Endodermal cell (in vitro differentiated cells): Measurements from ENCODE around the gene CFAP97. TPM values are rescaled to one million over a fixed set of nuclear protein-coding genes. Genes with fewer than 3 reads are reported as not detected.
"Not testable (repeated sequence)": the region's sequence is repeated elsewhere in the genome, so short reads cannot be mapped to it uniquely, and the experiment has no call there.

ENCODE experiments used
- DNase-seq: peaks from one replicate; pipeline ENCODE4 v3.0.0-alpha.2; 2017
- H3K27ac ChIP-seq: 2 replicates; pipeline ENCODE4 v1.5.1; 2013; ENCODE audit warnings: mild to moderate bottlenecking, low read depth, low read length, moderate library complexity
- H3K27me3 ChIP-seq: 2 replicates; pipeline ENCODE4 v1.6.1; 2013; ENCODE audit warnings: mild to moderate bottlenecking, low read length, moderate library complexity; ENCODE audit not compliant: insufficient read depth, control insufficient read depth, poor library complexity, severe bottlenecking
- H3K36me3 ChIP-seq: 2 replicates; pipeline ENCODE4 v1.7.0; 2013; ENCODE audit warnings: mild to moderate bottlenecking, low read length, moderate library complexity; ENCODE audit not compliant: control insufficient read depth, insufficient read depth
- H3K4me1 ChIP-seq: one replicate; pipeline ENCODE4 v1.7.0; 2013; ENCODE audit warnings: low read length; ENCODE audit not compliant: control insufficient read depth, insufficient read depth
- H3K4me3 ChIP-seq: 2 replicates; pipeline ENCODE4 v1.5.1; 2013; ENCODE audit warnings: mild to moderate bottlenecking, low read length, moderate library complexity
- H3K9ac ChIP-seq: 2 replicates; pipeline ENCODE4 v1.6.1; 2013; ENCODE audit warnings: mild to moderate bottlenecking, low read length, moderate library complexity; ENCODE audit not compliant: poor library complexity, severe bottlenecking; ENCODE audit errors: extremely low read depth
- H3K9me3 ChIP-seq: 2 replicates; pipeline ENCODE4 v1.6.1; 2013; ENCODE audit warnings: mild to moderate bottlenecking, low read length, moderate library complexity; ENCODE audit not compliant: control insufficient read depth
- H3K27ac Mint-ChIP-seq: 2 replicates; pipeline ENCODE4 v1.8.0; 2020; ENCODE audit warnings: mixed read lengths
- H3K27me3 Mint-ChIP-seq: 2 replicates; pipeline ENCODE4 v1.8.0; 2021; ENCODE audit warnings: mild to moderate bottlenecking, mixed read lengths; ENCODE audit not compliant: insufficient read depth
- H3K36me3 Mint-ChIP-seq: 2 replicates; pipeline ENCODE4 v1.8.0; 2020; ENCODE audit warnings: low read depth, mixed read lengths
- H3K4me1 Mint-ChIP-seq: 2 replicates; pipeline ENCODE4 v1.8.0; 2020; ENCODE audit warnings: mixed read lengths
- H3K4me3 Mint-ChIP-seq: 2 replicates; pipeline ENCODE4 v1.8.0; 2020; ENCODE audit warnings: mild to moderate bottlenecking, moderate library complexity, mixed read lengths
- H3K9me3 Mint-ChIP-seq: 2 replicates; pipeline ENCODE4 v1.8.0; 2020; ENCODE audit warnings: mild to moderate bottlenecking, mixed read lengths
- WGBS, 2 experiments: methylation state at CpG; one replicate each; pipeline versions ENCODE4 v1.1.5 to v1.1.7; 2013; ENCODE audit warnings: missing lambda C conversion rate in 2 of 2, mixed read lengths in 1 of 2; ENCODE audit not compliant: insufficient coverage in 1 of 2, insufficient read length in 1 of 2; 5-methylcytosine and 5-hydroxymethylcytosine counted together
- total RNA-seq, 2 donors: library from RNA; stranded (reverse); fragmentation: NEBNext Ultra II Directional in 1 of 2; extraction: Animal tissue kit (Norgen Biotek cat#: 25700) in 1 of 2; gene quantifications; 2 replicates in 1 of 2; 3 replicates in 1 of 2; pipeline ENCODE4 v1.2.1, GENCODE V29; 2021
- TF ChIP-seq, protein P1 (sequence below): fragments of 200-600 bp; sonication (generic); conservative IDR thresholded peaks from 2 replicates; pipeline ENCODE4 v1.5.0; 2021; ENCODE audit warnings: antibody characterized with exemption, mild to moderate bottlenecking

CFAP97 gene
- total RNA-seq, 2 donors from 2014 or later: 33.8 to 41.6 TPM

DNA sequence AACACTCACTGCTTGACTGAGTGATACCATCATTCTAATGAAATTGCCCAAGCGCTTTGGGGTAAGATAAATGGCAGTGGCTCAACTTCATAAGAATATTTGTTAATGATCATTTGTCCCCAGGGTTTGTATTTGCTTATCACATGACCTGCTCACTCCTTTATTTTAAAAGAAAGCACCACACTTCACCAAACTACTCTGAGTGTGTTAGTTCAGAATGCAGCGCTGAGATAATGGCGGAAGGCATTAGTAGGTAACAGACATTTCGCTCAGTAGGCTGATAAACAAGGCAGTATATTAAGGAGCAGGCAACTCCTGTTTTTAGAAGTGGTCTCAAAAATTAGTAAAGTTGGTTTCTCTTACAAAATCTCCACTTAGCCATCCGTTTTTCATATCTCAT is 7.2 kb upstream of the CFAP97 start:
- H3K4me1 Mint-ChIP-seq: peaks cover 33% of the 10 kb centered on the region
- H3K27ac Mint-ChIP-seq: peak overlapping the region; percentile 95
- Histone ChIP-seq H3K4me3 (peak overlapping the region; percentile 86), H3K9ac (peak overlapping the region; percentile 55), H3K4me1 (peaks cover 4% of the 10 kb centered on the region), H3K9me3 (no peaks in the 10 kb centered on the region), H3K36me3 (peaks cover 4% of the 10 kb centered on the region), H3K27ac (no peak overlapping the region), H3K27me3 (no peaks in the 10 kb centered on the region)
- 13 to 17% methylated on average over 2 to 5 of the region's 5 CpGs for WGBS, 2 experiments
- no peak for DNase-seq
- TF ChIP-seq, protein P1, sequence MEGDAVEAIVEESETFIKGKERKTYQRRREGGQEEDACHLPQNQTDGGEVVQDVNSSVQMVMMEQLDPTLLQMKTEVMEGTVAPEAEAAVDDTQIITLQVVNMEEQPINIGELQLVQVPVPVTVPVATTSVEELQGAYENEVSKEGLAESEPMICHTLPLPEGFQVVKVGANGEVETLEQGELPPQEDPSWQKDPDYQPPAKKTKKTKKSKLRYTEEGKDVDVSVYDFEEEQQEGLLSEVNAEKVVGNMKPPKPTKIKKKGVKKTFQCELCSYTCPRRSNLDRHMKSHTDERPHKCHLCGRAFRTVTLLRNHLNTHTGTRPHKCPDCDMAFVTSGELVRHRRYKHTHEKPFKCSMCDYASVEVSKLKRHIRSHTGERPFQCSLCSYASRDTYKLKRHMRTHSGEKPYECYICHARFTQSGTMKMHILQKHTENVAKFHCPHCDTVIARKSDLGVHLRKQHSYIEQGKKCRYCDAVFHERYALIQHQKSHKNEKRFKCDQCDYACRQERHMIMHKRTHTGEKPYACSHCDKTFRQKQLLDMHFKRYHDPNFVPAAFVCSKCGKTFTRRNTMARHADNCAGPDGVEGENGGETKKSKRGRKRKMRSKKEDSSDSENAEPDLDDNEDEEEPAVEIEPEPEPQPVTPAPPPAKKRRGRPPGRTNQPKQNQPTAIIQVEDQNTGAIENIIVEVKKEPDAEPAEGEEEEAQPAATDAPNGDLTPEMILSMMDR: no peak
- peak overlapping the region; percentile 90 for H3K4me3 Mint-ChIP-seq
- no peaks in the 10 kb centered on the region for H3K9me3 Mint-ChIP-seq
- no peaks in the 10 kb centered on the region for H3K36me3 Mint-ChIP-seq
- H3K27me3 Mint-ChIP-seq: peaks cover 21% of the 10 kb centered on the region

DNA sequence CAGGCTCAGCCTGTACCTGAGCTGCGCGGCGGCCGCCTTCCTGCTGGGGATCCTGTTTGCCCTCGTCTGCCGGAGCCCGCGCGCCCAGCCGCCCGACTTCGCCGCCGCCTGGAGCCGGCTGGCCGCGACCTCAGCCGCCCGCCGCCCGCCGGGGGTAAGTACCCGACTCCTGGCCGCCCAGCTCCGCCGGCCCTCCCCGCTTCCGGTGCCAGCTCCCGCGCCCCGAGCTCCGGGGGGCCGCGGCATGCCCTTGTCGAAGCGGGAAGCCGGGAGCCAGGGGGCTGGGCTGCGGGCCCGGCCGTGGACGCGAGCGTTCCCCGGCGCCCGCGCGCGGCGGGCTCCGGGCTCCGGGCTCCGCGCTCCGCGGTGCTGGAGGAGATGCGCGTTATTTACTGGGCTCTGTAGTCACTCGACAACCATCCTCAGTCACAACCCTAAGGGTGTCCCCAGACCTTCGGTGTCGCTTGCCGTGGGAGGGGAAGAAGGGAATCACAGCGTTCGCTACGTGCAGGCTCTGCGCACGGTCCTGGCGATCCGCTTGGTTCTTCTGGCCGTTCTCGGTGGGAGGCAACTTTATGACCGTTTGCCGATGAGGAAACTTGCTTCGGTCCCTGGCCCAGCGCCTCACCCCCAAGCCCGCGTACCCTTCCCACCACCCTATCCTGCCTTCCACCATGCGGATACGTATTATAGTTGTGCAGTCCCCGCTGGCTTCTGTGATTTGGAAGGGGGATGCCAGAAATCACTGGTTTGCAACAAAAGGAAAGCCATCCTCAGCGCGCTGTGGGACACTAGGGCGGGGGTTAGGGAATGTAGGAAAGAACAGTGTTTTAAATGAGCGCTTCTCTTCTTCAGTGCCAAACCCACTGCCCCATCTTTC is 6.5 kb upstream of the CFAP97 start:
- H3K4me1 Mint-ChIP-seq: peaks cover 33% of the 10 kb centered on the region
- H3K27ac ChIP-seq: no peak overlapping the region

DNA sequence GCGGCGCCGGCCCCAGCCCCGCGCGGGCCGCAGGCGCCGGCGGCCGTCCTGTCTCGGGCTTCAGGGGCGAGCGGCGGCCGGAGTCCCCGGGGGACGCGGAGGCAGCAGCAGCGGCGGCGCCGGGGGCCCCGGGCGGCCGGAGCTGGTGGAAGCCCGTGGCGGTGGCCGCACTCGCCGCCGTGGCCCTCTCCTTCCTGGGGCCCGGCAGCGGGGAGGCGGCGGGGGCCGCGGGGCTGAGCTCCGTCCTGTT is 6.0 kb upstream of the CFAP97 start:
- H3K27ac ChIP-seq, H3K9me3 ChIP-seq, DNase-seq, H3K27ac Mint-ChIP-seq, H3K27me3 ChIP-seq, H3K9me3 Mint-ChIP-seq, H3K4me1 ChIP-seq, H3K36me3 ChIP-seq, H3K36me3 Mint-ChIP-seq: not testable (repeated sequence)
- H3K4me3 ChIP-seq: peak overlapping the region; percentile 86
- WGBS, 2 experiments: 0% methylated on average over 39 of the region's 39 CpGs; no CpG with 5 or more reads in 1 of the 2 experiments
- H3K4me1 Mint-ChIP-seq: peaks cover 35% of the 10 kb centered on the region
- H3K9ac ChIP-seq: peak overlapping the region; percentile 55
- H3K27me3 Mint-ChIP-seq: peaks cover 21% of the 10 kb centered on the region
- H3K4me3 Mint-ChIP-seq: peak overlapping the region; percentile 90

More for the DNA sequence above, 6.5 kb upstream of the CFAP97 start:
- Mint-ChIP-seq H3K27me3 (peaks cover 21% of the 10 kb centered on the region), H3K36me3 (no peaks in the 10 kb centered on the region), H3K9me3 (no peaks in the 10 kb centered on the region), H3K4me3 (peak overlapping the region; percentile 90), H3K27ac (peak overlapping the region; percentile 95)
- no peaks in the 10 kb centered on the region for H3K36me3 ChIP-seq
- no peaks in the 10 kb centered on the region for H3K27me3 ChIP-seq
- H3K4me1 ChIP-seq: peaks cover 4% of the 10 kb centered on the region
- H3K9ac ChIP-seq: peak overlapping the region; percentile 55
- TF ChIP-seq, protein P1: no peak
- peak; percentile 80 for DNase-seq
- 0% methylated on average over 7 to 83 of the region's 84 CpGs for WGBS, 2 experiments
- no peaks in the 10 kb centered on the region for H3K9me3 ChIP-seq
- H3K4me3 ChIP-seq: peak overlapping the region; percentile 86
